ENCODE measurements around the gene VPS4B.
A peak's percentile ranks its signal among the peaks of the same experiment; 100 is the strongest.

VPS4B gene

DNA sequence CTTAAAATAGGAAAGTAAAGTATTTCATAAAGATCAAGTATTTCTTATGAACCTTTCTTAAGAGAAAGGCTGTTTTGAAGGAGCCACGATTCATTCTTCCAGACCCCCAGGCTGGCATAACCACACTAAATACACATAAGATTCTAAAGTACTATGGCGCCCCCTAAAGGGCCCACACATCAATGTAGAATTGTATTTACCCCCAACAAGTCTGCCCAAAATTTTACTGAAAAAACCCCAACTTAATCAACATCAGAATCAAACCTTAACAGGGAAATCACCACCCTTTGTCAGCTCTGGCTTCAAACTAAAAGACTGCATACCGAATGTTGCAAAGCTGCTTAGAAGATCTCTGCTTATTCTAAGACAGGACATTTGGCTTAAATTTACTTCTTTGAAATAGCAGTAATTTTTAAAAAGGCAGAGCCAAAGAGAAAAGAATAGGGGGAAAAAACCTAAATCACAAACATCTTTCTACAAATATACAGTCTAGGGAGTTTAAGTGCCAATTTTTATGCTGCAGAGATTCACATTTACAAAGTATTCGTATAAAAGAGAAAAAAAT, 82.3 kb downstream of the VPS4B start:
- peak; percentile 70 to 84 (median 78) for DNase-seq

More for the DNA sequence above, 82.3 kb downstream of the VPS4B start:
- ChIA-PET CTCF (interaction anchor here (0.9 to 9.6 kb wide), 19 partner anchors 9 to 702 kb away, joined by 3 to 66 read pairs (median 5); no protein-coding TSS in a partner anchor), POLR2A (no interaction called here)
- no CpG with 5 or more reads among the region's 4 CpGs for WGBS (ENCODE audit: insufficient coverage)
- H3K4me3 ChIP-seq (ENCODE audit: control insufficient read depth in 1 of 7, extremely low read depth in 1 of 7, insufficient read depth in 4 of 7, low read depth in 2 of 7, low read length in 6 of 7) = no peak overlapping the region
- peaks cover 27 to 70% (median 40%) of the 10 kb centered on the region in 4 experiments for H3K36me3 ChIP-seq (ENCODE audit: control insufficient read depth in 4 of 4, insufficient read depth in 4 of 4, low read length in 3 of 4)
- no peaks in the 10 kb centered on the region for H3K27me3 ChIP-seq (replicated peaks in 2 of 5; ENCODE audit: control insufficient read depth in 4 of 5, insufficient read depth in 5 of 5, low read length in 4 of 5)
- no peaks in the 10 kb centered on the region for H3K9me3 ChIP-seq (ENCODE audit: control extremely low read depth in 1 of 5, control insufficient read depth in 4 of 5, insufficient read depth in 2 of 5, low read depth in 1 of 5, low read length in 4 of 5)
- no peaks in the 10 kb centered on the region for H3K4me1 ChIP-seq (ENCODE audit: control extremely low read depth in 1 of 4, control insufficient read depth in 4 of 4, insufficient read depth in 4 of 4, low read length in 3 of 4)
- no peak overlapping the region for H3K27ac ChIP-seq (ENCODE audit: insufficient read depth in 1 of 2, low read depth in 1 of 2, low read length in 2 of 2, poor library complexity in 1 of 2, severe bottlenecking in 2 of 2)

Measured in common myeloid progenitor, CD34-positive (primary cell).